ENCODE results near the gene IST1.
"Not testable (repeated sequence)": the region's sequence is repeated elsewhere in the genome, so short reads cannot be mapped to it uniquely, and the experiment has no call there.

The IST1 gene

DNA sequence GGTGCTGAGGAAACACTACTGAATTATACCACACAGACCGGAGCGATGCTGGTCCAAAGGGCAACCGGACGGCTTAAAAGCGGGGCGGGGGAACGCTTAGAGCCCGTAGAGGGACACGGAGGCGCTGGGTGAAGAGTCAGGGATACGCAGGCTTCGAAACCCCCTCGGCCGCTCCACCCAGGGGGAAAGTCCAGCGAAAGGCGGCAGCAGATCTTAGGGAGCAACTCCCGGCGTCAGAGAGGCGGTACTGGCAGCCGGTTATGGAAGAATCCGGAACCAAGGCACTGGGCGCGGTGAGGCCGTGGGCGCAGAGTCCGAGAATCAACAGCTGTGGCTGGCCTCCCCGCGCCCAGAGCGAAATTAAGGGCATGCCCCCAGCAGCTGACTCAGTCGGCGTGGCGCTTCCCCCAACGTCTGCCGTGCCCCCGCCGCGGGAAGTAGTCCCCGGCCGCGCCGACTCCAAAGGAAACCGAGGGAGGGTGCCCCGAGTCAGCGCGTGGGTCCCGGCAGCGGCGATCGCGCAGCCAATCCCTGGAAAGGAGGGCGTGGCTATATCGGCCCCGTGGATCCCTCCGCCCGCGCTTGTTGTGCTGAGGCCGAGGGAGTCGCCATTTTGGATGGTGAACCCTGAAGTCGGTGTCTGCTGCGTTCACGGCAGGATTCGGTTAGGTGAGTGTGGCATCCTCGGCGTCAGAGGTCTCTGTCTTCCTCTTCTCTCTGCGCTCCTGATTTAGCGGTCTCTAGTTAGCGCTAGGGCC lies at the start of gene IST1:
Gene IST1, plus strand, starts transcription at position 611 of the 758 bp plus-strand sequence. CDS start 20,110 bp downstream, outside the sequence.
- peak; percentile 98 for DNase-seq (ENCODE audit: low spot score)

DNA sequence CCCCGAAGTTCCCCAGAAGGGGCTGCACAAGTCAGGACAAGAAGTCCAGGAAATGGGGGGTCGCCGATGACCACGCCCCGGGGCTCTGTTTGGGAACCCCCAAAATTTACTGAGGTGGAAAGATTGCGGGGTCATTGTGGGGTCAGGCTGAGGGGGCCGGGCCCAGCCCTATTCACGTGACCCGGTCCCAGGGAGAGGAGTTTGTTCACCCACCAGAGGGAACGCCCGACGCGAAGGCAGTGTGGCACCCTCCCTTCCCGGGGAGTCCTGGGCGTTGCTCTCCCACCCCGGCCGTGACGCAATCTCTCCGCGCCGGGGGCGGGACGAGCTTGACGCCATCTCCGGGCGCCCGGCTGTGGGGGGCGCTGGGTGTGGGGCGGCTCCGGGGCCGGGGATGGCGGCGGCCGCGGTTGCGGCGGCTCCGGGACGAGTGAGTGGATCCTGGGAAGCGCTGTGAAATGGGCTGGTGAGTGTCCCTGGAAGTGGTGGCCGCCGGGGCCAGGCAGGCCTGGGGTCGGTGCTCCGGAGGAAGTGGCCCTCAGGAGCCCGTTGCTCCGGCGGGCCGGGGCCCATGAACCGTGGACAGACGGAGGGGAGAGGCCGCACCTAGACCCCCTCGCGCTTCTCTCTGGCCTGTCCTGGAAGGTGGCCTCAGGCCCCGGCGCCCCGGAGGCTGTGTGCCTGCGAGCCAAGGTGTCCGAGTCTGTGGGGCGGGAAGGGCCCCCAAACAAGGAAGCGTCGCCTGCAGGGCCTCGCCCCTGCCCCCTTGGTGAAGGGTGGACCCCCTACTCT lies 49.5 kb upstream of the IST1 start, which contains the start of gene ATXN1L:
Gene ATXN1L, plus strand, starts transcription at position 338 of the 792 bp plus-strand sequence. CDS start 3,765 bp downstream, outside the sequence.
- peak; percentile 99 for DNase-seq (ENCODE audit: low spot score)

DNA sequence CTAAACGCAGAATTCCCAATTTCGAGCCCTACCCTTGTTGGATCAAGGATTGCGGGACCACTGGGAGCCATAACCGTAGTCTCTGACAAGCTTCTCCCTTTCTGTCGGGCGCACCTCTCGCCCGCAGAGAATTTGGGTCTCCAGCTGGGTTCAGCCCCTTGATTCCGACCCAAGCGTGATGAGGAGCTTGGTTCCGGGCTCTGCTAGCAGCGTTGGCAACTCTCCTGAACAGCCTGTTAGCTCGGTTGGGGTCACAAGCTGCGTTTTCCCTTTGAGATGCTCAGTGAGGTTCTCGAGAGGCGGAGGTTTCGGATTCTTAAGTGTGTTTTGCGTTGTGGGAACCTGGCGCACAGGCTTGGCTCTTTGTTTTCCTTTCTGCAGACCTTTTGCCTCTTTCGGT lies 48.9 kb upstream of the IST1 start:
- DNase-seq (ENCODE audit: low spot score): peak; percentile 39

- no peak for DNase-seq (ENCODE audit: low spot score)
Observed at GRCh38 chr16:71847096-71847495, 48.2 kb upstream of the IST1 start.

DNA sequence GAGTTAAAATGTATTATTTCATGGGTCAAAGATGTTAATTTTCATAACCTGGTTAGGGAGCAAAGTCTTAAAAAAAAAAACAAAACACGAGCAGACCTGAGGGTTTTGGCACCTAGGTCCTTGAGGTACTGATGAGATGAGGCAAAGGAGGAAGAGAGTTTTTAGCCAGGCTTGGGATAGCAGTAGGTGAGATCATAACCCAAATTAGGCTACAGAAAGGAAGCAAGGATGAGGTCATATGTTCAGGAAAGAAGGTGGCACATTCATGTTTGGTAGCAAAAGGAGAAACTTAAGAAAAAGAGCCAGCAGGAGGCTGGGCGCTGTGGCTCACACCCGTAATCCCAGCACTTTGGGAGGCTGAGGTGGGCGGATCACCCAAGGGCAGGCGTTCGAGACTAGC lies 46.7 kb upstream of the IST1 start:
- no peak for DNase-seq (ENCODE audit: low spot score)

DNA sequence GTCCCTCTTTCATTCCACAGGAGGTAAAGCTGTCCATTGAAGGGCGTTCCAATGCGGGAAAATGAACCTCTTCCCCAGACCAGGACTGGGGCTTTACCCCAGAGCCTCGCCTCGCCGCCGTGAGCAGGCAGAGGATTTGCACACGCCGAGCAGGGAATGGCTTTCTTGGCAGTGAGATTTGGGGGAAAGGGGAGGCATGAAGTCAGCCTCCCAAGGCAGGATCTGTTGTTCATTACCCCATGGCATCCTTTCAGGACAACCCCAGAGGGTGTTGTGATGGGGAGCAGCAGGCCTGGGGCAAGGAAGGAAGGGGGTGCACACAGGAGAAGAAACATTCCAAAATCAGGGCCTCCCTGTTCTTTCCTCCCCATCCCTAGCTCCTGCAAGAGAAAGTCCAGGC lies 43.6 kb upstream of the IST1 start:
- DNase-seq (ENCODE audit: low spot score): no peak

DNA sequence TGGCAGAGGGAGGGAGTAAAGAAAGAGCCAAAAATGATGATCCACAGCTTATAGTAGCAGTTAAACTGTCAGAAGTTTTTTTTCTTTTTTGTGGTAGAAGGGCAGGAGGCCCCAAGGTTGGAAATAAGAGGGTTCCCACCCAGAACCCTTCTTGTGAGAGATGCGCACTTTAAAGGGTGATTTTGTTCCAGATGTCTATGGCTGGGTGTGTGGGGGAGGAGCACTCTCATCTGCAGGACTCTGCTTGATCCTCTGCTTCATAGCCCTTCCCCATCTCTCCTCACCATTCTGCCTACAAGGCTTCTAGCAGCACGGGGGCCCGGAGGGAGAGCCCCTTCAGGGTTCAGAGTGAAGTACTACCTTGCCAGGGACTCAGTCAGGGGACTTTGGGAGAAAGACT lies 43.2 kb upstream of the IST1 start:
- DNase-seq (ENCODE audit: low spot score): no peak

- no peak for DNase-seq (ENCODE audit: low spot score)
Observed at GRCh38 chr16:71852561-71852960, 42.8 kb upstream of the IST1 start.

DNA sequence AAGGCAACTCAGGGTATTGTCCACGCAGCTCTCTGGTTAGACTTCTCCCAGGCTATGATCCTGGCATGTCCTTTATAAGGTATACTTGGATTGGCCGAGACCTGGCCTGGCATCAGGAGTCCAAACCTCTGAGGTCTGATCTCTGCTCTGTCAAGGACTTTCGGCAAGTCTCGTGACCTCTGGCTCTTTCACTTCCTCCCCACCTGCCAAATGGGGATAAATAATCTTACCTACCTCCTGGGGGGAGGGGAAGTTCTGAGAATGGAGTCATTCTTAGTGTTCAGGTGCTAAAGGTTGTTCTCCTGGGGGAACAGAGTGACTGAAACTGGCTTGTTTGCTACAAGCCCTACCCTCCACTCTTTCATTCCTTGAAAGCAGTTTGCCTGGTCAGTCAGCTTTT lies 41.9 kb upstream of the IST1 start:
- DNase-seq (ENCODE audit: low spot score): no peak

DNA sequence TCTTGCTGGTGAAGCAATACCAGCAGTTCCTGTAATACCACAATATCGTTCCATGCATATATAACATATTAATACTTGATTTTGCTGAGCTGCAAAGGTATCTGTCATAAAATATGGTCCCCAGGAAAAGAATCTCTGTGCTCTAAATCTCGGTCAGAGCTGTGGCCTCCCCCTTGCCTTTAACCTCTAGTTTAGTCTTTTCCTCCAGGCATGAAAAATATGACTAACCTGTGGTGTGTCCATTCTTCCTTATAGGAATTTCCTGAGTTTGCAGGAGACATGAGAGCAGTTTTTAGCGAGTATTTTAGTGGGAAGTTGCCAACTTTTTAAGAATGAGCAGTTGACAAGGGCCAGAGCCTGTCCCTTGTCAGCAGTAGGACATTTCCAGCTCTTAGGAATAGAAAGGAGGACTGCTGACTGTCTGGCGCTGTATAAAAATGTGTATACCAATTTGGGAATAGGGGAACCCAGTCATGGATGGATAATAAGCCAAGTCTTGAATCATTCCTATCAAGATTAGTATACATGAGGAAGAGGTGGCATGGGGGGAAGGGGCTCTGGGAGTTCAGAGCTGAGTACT lies 40.9 kb upstream of the IST1 start:
- no peak for DNase-seq (ENCODE audit: low spot score)

GRCh38 chr16:71855937-71856662 lies 39.2 kb upstream of the IST1 start:
- no peak for DNase-seq (ENCODE audit: low spot score)

DNA sequence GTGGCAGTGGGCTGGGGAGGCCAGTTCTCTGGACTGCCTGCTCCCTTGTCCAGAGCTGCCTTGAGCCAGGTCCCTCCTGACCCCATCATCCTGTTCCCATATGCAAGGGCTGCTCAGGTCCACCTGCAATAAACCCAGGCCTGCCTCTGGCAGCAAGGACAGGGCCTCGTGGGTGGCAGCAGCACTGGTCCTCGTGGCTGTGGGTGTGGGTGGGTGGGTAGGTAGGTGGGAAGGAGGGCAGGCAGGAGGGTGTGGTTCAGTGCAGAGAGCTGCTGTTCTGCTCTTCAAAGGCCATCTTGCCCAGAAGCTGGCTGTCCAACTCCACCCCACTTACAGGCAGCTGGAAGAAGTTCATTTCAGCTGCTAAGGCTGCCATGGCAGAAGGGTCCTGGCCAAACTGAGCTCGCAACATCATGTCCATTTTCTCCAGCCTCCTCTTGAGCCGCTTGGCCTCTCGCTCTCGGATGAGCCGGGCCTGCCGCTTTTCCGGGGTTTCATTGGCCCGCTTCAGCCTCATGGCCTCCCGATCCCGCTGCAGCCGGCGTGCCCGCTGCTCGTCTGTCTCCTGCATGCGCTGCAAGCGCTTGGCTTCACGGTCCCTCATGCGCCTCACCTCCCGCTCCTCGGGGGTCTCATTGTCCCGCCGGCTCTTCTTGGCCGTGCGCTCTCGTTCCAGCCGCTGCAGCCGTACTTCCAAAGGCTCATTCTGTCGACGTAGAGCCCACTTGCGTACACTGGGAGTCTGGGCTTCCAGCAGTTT lies 35.4 kb upstream of the IST1 start:
- DNase-seq (ENCODE audit: low spot score): no peak

DNA sequence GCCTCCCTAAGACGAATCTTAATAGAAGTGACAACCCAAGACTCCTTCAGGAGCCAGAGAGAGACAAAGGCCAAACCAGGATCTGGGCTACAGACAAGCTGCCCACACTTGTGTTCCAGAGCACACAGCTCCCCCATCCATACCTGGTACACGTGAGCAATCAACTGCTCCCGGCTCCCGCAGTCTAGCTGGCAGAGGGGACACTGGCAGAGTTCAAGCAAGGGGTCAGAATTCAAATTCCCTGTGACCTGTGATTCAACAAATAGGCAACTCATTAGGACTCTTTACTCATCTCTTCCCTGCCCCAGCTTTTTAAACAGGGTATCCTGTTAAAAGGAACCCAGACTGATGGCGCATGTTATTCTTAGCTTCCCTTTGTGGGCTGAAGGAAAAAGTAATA lies 31.3 kb upstream of the IST1 start:
- DNase-seq (ENCODE audit: low spot score): no peak

DNA sequence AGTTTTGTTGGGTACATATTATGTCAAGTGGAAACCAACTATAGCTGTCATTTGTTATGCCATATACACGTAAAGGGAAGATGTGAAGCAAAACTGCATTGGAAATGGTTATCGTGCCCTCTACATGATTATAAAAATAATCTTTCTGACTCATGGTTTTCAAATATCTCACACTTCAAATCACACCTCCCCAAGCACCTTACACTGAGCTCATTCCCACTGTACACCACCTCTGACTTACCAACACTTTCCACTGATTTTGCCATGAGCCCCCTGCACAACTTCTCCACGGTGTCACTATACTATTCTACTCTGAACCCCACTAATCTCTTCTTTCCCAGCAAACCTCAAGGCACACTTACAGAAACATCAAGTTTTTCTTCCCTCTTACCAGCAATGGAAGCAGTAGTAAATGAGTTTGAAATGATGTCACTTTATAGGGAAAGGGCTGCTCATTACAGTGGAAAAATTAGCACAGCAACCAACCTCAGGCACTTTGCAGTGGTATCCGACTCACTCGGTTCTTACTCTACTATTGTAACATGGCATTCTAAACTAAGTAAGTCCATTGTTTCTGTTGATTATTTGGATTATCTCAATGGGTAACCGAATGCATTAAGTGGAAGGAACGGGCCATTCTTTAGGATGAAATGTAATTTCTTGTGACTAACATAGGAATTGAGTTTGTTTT lies 30.0 kb upstream of the IST1 start:
- DNase-seq (ENCODE audit: low spot score): no peak

GRCh38 chr16:71867175-71867574 lies 28.2 kb upstream of the IST1 start:
- DNase-seq (ENCODE audit: low spot score): not testable (repeated sequence)

DNA sequence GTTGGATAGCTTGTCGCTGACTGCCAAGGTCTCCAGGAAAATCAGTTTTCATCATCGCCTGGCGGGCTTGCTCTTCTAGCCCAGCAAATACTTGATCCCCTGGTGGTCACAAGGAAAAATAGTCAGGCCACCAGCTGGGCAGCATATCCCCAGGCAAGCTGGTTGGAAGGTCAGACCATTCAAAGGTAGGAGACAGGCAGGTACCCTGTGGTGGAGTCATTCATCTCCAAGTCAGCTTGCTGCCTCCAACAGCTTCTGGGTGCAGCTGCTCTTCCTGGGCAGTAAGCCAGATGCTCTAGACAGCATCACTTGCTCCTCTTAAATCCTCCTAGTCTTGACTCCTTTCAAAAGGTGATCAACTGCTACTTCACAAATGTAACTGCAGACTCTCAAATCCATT lies 27.4 kb upstream of the IST1 start:
- DNase-seq (ENCODE audit: low spot score): no peak

- no peak for DNase-seq (ENCODE audit: low spot score)
Observed at GRCh38 chr16:71869089-71869488, 26.2 kb upstream of the IST1 start.

DNA sequence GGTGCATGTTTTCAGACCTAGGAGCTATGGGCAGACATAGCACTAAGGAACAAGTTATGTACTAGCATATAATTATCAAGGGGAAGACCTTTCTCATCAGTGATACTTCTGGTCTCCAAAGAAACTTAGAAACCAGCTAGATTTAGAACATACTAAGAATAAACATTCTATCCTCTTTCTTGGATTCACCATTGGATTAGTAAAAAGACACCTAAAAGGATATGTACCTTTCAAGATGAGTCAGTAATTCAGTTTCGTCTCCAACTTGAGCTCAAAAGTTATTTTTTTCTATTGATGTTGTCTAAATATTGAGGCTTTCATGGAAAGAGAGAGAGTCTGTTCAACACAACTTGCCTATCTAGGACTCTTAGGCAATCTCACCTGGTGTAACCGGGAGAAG lies 24.5 kb upstream of the IST1 start:
- no peak for DNase-seq (ENCODE audit: low spot score)

GRCh38 chr16:71873199-71873598 lies 22.1 kb upstream of the IST1 start:
- no peak for DNase-seq (ENCODE audit: low spot score)

DNA sequence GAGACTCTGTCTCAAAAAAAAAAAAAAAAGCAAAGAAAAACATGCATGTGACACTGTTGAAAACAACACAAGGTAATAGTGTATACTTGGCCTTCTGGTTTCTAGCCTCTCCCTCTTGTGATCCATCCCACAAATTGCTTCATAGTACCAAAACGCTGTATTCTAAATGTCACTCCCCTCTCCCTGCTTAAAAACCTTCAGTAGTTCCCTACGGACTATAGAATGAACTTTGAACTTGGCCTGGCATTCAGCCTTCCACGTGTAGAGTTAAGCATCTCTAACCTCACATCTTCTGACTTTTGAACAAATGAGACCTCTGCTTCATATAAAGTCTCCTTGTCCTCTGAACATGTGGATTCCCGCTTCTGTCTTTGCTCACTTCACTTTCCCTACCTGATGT lies 16.4 kb upstream of the IST1 start:
- no peak for DNase-seq (ENCODE audit: low spot score)

DNA sequence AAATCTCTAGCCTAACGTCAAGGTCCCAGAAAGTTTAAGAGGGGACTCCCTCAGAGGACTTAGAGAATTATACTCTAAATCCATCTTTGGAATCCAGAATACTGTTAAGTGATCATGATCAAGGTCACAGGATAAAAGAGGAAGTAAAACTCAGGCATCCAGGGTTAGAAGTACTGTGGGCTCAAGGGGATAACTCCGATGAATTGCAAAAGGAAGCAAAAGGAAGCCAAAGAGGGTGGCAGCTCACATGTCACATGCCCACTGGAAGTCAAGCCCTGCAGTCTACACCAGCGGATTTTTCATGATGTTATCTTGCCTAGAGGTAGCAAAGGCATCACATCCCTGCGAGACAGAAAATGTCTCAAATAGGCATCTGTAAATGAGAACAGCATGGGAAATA lies 15.2 kb upstream of the IST1 start:
- DNase-seq (ENCODE audit: low spot score): no peak
